Middle frontal gyrus (tissue), 1 donor: ENCODE measurements around the gene HSP90AA1.
"Not testable (repeated sequence)": the region's sequence is repeated elsewhere in the genome, so short reads cannot be mapped to it uniquely, and the experiment has no call there.

ENCODE experiments used
- DNase-seq: peaks from one replicate; pipeline ENCODE4 v3.0.0-alpha.2; 2015; ENCODE audit warnings: low spot score; ENCODE audit errors: extremely low spot score

The HSP90AA1 gene

GRCh38 chr14:102095231-102095870 is 8.5 kb upstream of the HSP90AA1 start:
- DNase-seq, result no peak

GRCh38 chr14:102094101-102094500 is 7.3 kb upstream of the HSP90AA1 start:
- no peak for DNase-seq

- DNase-seq, result no peak
Observed at GRCh38 chr14:102092806-102093205, 6.0 kb upstream of the HSP90AA1 start.

- DNase-seq, result no peak
Observed at GRCh38 chr14:102090713-102091112, 3.9 kb upstream of the HSP90AA1 start.

GRCh38 chr14:102089621-102090343 is 2.9 kb upstream of the HSP90AA1 start:
- DNase-seq, result no peak

- DNase-seq, result no peak
Observed at GRCh38 chr14:102088012-102088792, 1.4 kb upstream of the HSP90AA1 start.

GRCh38 chr14:102087762-102088011 is 843 bp upstream of the HSP90AA1 start:
- DNase-seq, result no peak

GRCh38 chr14:102086709-102086971 is 204 bp downstream of the HSP90AA1 start:
- no peak for DNase-seq

- no peak for DNase-seq
Observed at GRCh38 chr14:102085948-102086708, 716 bp downstream of the HSP90AA1 start.

- DNase-seq, result no peak
Observed at GRCh38 chr14:102085488-102085887, 1.4 kb downstream of the HSP90AA1 start.

- no peak for DNase-seq
Observed at GRCh38 chr14:102084931-102085330, 1.9 kb downstream of the HSP90AA1 start.

GRCh38 chr14:102084522-102084921 is 2.3 kb downstream of the HSP90AA1 start:
- not testable (repeated sequence) for DNase-seq

GRCh38 chr14:102081231-102082080 is 5.4 kb downstream of the HSP90AA1 start:
- DNase-seq, result no peak

GRCh38 chr14:102080183-102081080 is 6.4 kb downstream of the HSP90AA1 start:
- DNase-seq, result no peak

GRCh38 chr14:102079700-102079979 is 7.2 kb downstream of the HSP90AA1 start:
- DNase-seq, result no peak

GRCh38 chr14:102078831-102079699 is 7.8 kb downstream of the HSP90AA1 start:
- DNase-seq, result no peak

- DNase-seq, result not testable (repeated sequence)
Observed at GRCh38 chr14:102078361-102078791, 8.5 kb downstream of the HSP90AA1 start.

- DNase-seq, result no peak
Observed at GRCh38 chr14:102077382-102077709, 9.5 kb downstream of the HSP90AA1 start.

GRCh38 chr14:102075155-102075554 is 11.7 kb downstream of the HSP90AA1 start:
- no peak for DNase-seq
